Lower lobe of right lung (tissue), 2 donors: ENCODE results near the gene FNDC5. TPM values are rescaled to one million over a fixed set of nuclear protein-coding genes. Genes with fewer than 3 reads are reported as not detected.

ENCODE experiments used
- ATAC-seq, 2 donors: fragments of 200-7000 bp; cut with Tn5 transposase; one replicate each; pipeline ENCODE4 v1.9.1; 2020 to 2022; ENCODE audit warnings: mild to moderate bottlenecking in 2 of 2, moderate library complexity in 2 of 2
- DNase-seq: peaks from one replicate; pipeline ENCODE4 v3.0.0-alpha.2; 2020
- H3K27ac ChIP-seq: fragments of 200-600 bp; one replicate; pipeline ENCODE4 v1.8.0; 2022
- H3K27me3 ChIP-seq: fragments of 200-600 bp; one replicate; pipeline ENCODE4 v1.8.0; 2022; ENCODE audit warnings: low read depth
- H3K36me3 ChIP-seq: fragments of 200-600 bp; one replicate; pipeline ENCODE4 v1.8.0; 2022; ENCODE audit warnings: mild to moderate bottlenecking
- H3K4me1 ChIP-seq: fragments of 200-600 bp; one replicate; pipeline ENCODE4 v1.8.0; 2022
- H3K4me3 ChIP-seq: fragments of 200-600 bp; one replicate; pipeline ENCODE4 v1.8.0; 2022; ENCODE audit warnings: mild to moderate bottlenecking
- H3K9me3 ChIP-seq: fragments of 200-600 bp; one replicate; pipeline ENCODE4 v1.8.0; 2022
- intact Hi-C: fragments of 100-400 bp; cut with DNase I; formaldehyde crosslinking; loops from one replicate; pipeline ENCODE4 v1.11.0; 2022
- total RNA-seq: library from RNA; stranded (reverse); fragmentation: NEBNext Ultra II Directional; extraction: Animal tissue kit (Norgen Biotek cat#: 25700); gene quantifications from one replicate; pipeline ENCODE4 v1.2.1, GENCODE V29; 2021
- TF ChIP-seq, protein P1 (sequence below): fragments of 200-600 bp; IDR thresholded peaks from one replicate; pipeline ENCODE4 v1.8.0; 2022; ENCODE audit warnings: antibody characterized with exemption, mild to moderate bottlenecking
- donor health status: DM: no; HTN: yes; CAD: no; lungs with severe emphysema.

FNDC5 gene
- total RNA-seq, 1 donor from 2014 or later: 0.65 TPM

DNA sequence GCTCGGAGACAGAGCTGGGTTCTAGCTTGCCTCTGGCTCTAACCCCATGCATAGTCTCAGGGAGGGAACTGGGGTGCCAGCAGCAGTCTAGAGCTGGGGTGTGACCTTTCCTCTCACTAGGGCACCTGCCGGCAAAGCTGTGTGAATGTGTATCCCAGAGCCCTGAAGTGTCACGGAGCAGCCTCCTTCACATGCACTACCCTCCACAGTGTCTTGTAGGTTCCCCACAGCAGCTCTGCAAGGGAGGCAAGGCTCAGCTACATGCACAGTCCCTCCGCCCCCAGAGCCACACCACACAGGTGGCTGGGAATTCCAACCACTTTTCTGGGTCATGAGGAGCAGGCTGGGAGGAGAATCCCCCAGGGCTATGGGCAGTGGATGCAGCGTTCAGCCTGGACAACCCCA is 7.9 kb upstream of the FNDC5 start:
- intact Hi-C loops: no loop called here
- peaks cover 6% of the 10 kb centered on the region for H3K4me1 ChIP-seq
- DNase-seq (no peak), ATAC-seq (no peak)
- no peak overlapping the region for H3K27ac ChIP-seq
- TF ChIP-seq, protein P1, sequence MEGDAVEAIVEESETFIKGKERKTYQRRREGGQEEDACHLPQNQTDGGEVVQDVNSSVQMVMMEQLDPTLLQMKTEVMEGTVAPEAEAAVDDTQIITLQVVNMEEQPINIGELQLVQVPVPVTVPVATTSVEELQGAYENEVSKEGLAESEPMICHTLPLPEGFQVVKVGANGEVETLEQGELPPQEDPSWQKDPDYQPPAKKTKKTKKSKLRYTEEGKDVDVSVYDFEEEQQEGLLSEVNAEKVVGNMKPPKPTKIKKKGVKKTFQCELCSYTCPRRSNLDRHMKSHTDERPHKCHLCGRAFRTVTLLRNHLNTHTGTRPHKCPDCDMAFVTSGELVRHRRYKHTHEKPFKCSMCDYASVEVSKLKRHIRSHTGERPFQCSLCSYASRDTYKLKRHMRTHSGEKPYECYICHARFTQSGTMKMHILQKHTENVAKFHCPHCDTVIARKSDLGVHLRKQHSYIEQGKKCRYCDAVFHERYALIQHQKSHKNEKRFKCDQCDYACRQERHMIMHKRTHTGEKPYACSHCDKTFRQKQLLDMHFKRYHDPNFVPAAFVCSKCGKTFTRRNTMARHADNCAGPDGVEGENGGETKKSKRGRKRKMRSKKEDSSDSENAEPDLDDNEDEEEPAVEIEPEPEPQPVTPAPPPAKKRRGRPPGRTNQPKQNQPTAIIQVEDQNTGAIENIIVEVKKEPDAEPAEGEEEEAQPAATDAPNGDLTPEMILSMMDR: no peak
- no peaks in the 10 kb centered on the region for H3K36me3 ChIP-seq
- H3K4me3 ChIP-seq: no peak overlapping the region
- no peaks in the 10 kb centered on the region for H3K9me3 ChIP-seq
- peaks cover 18% of the 10 kb centered on the region for H3K27me3 ChIP-seq

DNA sequence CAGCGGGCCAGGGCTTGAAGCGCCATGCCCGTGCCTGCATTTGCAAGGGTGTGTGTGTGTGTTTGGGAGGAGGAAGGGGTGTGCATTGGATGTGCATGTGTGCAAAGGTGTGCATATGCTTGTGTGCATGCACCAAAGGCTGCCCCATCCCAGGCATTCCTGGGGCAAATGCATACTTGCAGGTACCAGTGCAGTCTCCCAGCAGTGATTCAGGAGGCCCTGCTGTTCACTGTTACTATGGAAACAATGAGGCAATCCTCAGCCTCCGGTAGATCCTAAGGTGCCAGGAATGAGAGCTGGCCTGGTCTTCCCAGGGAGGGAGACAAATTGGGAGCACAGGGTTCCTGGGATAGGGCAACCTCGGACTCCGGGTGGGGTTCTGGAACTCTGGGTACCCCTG is 7.5 kb upstream of the FNDC5 start:
- Histone ChIP-seq H3K27ac (no peak overlapping the region), H3K36me3 (no peaks in the 10 kb centered on the region), H3K9me3 (no peaks in the 10 kb centered on the region), H3K4me1 (peaks cover 6% of the 10 kb centered on the region), H3K27me3 (peaks cover 20% of the 10 kb centered on the region), H3K4me3 (no peak overlapping the region)
- ATAC-seq: no peak
- intact Hi-C loops: no loop called here
- no peak for DNase-seq
- TF ChIP-seq, protein P1: no peak

DNA sequence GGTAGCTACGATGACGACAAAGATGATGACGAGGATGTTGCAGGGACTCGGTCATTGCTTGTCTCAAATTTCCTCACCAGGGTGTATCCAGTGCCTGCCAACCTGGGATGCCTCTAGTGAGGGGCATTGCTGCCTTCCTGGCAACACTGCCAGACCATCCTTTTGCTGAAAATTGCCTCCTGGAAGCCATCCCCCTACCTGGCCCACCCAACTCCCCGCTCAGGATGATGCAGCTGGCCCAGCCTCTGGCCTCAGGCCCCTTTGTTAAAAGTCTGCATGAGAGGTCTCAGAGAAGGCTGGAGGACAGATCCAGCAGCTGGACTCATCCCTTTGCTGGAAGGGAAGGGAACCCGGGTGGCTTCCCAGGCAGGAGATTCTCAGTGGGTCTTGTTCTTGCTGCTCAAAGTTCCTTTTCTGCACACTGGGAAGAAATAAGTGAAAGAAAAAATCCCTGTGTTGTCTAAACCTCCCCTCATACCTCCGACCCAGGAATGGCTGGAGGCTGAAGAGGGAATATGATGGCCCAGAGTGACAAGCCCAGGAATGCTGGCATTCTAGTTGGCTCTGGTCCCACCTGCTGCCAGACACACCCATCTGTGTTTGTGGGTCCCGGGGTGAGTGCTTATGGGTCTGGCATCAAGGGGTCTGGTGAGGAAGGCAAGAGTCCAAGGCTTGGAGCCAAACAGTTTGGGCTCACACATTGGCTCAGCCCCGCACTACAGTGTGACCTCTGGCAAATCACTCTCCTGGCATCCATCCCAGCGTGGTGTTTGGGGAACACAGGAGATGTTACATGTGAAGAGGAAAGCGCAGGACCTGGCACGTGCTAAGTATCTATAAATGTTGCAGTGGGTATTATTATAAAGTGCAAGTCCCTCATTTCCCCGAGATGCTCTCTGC is 6.7 kb upstream of the FNDC5 start:
- Histone ChIP-seq H3K4me3 (no peak overlapping the region), H3K4me1 (peaks cover 8% of the 10 kb centered on the region), H3K9me3 (no peaks in the 10 kb centered on the region), H3K27me3 (peaks cover 25% of the 10 kb centered on the region), H3K36me3 (no peaks in the 10 kb centered on the region), H3K27ac (no peak overlapping the region)
- ATAC-seq (no peak), DNase-seq (no peak)
- TF ChIP-seq, protein P1: no peak
- intact Hi-C loops: no loop called here

DNA sequence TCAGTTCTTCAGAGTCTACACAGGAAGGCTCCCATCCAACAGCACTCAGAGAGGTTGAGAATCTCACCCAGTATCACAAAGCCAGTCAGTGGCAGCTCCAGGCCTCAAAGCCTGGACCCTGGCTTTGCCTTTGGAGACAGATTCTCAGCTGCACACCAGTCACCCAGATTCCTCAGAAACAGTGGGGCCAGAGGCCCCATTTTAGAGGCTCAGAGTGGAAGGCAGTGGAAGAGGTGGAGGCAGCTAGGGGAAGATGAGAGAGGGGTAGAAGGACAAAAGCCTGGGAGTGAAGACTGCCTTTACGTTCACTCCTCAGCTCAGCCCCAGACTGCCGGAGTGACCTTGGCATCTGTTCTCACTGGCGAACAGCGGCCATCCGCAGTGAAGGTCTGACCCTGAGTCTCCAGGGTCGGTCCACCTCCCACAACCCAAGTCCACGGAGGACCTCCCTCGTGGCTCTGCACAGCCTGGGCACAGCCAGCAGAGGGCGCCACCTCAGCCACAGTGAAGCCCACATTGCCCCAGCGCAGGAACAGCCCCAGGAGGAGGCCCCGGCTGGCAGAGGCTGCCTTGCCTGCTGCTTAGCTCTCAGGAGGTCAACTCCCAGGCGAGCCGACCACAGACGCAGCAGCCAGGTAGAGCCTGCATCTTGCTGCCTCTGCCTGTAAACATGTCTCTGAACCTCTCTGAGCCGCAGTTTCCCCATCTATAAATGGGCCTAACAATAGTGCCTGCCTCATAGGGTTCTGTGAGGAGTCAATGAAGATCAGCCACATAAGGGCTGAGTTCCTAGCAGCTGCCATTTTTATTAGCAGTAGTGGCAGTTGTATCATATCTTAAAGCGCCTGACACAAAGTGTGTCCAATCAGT is 5.9 kb upstream of the FNDC5 start:
- H3K9me3 ChIP-seq: no peaks in the 10 kb centered on the region
- peaks cover 34% of the 10 kb centered on the region for H3K27me3 ChIP-seq
- DNase-seq (peak; percentile 84), ATAC-seq (peak; percentile 83 to 89)
- intact Hi-C loops: no loop called here
- TF ChIP-seq, protein P1: peak; percentile 96
- H3K27ac ChIP-seq: no peak overlapping the region
- no peaks in the 10 kb centered on the region for H3K36me3 ChIP-seq
- H3K4me1 ChIP-seq: peaks cover 10% of the 10 kb centered on the region
- H3K4me3 ChIP-seq: no peak overlapping the region

DNA sequence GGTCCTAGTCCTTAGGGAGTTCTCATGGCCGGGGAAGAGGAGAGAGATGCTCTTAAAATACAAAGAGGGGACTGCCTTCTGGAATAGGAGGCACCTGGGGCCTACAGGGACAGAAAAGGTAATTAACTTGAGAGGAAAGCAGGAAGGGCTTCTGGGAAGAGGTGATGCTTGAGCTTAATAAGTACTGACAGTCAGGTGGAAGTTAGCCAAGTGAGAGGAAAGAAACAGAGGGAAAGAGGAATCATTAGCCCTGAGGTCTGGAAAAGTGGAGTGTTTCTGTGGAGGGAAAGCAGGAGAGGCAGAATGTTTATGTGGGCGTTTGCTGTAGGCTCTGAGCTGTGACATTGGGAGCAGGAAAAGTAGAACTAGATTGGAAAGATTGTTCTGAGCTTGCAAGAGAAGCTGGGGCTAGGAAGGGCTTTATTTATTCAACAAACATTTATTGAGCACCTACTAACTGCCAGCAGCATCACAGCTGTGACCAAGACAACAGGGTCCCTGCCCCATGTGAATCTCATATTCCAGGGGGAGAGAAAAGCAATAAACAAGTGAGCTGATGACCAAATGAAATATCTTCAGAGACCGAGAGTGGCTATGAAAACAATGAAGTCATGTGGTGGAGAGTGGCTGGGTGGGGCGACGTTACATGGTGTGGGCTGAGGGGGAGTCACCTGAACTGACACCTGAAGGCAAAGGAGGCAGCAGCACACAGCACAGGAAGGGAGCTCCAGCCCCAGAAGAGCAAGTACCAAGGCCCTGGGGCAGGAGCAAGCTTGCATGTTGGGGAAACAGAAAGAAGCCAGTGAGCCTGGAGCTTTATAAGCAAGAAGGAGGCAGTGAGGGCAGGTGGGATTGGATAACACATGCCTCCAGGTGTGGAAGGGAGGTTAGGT is 4.4 kb upstream of the FNDC5 start:
- Histone ChIP-seq H3K9me3 (no peaks in the 10 kb centered on the region), H3K4me1 (peaks cover 19% of the 10 kb centered on the region), H3K36me3 (no peaks in the 10 kb centered on the region), H3K4me3 (no peak overlapping the region), H3K27ac (no peak overlapping the region), H3K27me3 (peaks cover 43% of the 10 kb centered on the region)
- intact Hi-C loops: no loop called here
- TF ChIP-seq, protein P1: no peak
- DNase-seq (no peak), ATAC-seq (no peak)
